ENCODE measurements around the gene APH1B. TPM values are rescaled to one million over a fixed set of nuclear protein-coding genes. Genes with fewer than 3 reads are reported as not detected.

APH1B gene
- total and polyA plus RNA-seq, 9 of the 15 experiments (the other 6 are each of a cell fraction or from before 2014, with no cell fraction given): 5.1 to 9.7 (median 7.0) TPM

- TF ChIP-seq NFRKB (IDR thresholded peaks at IDR 0.05; ENCODE audit: low read depth): no peak
- no peak for TF ChIP-seq BDP1 (IDR thresholded peaks at IDR 0.05; ENCODE audit: insufficient read depth, insufficient read length)
- TF ChIP-seq CREB5 (CRISPR knock-in tag; IDR thresholded peaks at IDR 0.05): no peak
- no peak for TF ChIP-seq ATF4 (CRISPR knock-in tag; IDR thresholded peaks at IDR 0.05)
- no peak for TF ChIP-seq FOXJ3 (CRISPR knock-in tag; IDR thresholded peaks at IDR 0.05)
- no peak; the same call in 1 of the 2 replicates for TF ChIP-seq ZNF79 (CRISPR knock-in tag; IDR thresholded peaks at IDR 0.05; ENCODE audit: low read depth)
- peak; percentile 58; the same call in 1 of the 2 replicates for TF ChIP-seq ZNF589 (CRISPR knock-in tag; IDR thresholded peaks at IDR 0.05; ENCODE audit: low read depth)
- TF ChIP-seq ZZZ3 (IDR thresholded peaks at IDR 0.05): no peak
- no peak for TF ChIP-seq PHF8 (IDR thresholded peaks at IDR 0.05; ENCODE audit: borderline replicate concordance, low read length)
- no peak; the same call in 1 of the 2 replicates for TF ChIP-seq ZNF324 (CRISPR knock-in tag; IDR thresholded peaks at IDR 0.05)
- no peak for TF ChIP-seq TSC22D4 (tag; IDR thresholded peaks at IDR 0.05)
- TF ChIP-seq ZNF316 (IDR thresholded peaks at IDR 0.05): no peak
- TF ChIP-seq ZNF253 (CRISPR knock-in tag; conservative IDR thresholded peaks at IDR 0.05): no peak
- TF ChIP-seq CHD1 (IDR thresholded peaks at IDR 0.05; ENCODE audit: low read length): no peak
- no peak for TF ChIP-seq ZNF354B (CRISPR knock-in tag; IDR thresholded peaks at IDR 0.05)
- no peak for TF ChIP-seq ZNF165 (CRISPR knock-in tag; IDR thresholded peaks at IDR 0.05; ENCODE audit: borderline replicate concordance)
- no peak for TF ChIP-seq RFX1 (IDR thresholded peaks at IDR 0.05)
- no peak for TF ChIP-seq NELFE (IDR thresholded peaks at IDR 0.05; ENCODE audit: insufficient read depth, insufficient read length)
Observed at GRCh38 chr15:63291507-63291906, 14.1 kb downstream of the APH1B start (continued).
